Measurements from ENCODE around the gene SEPTIN6.
A peak's percentile ranks its signal among the peaks of the same experiment; 100 is the strongest.

SEPTIN6 gene

GRCh38 chrX:119706616-119707015, 13.6 kb upstream of the SEPTIN6 start:
- no peak overlapping the region for H3K18ac ChIP-seq (ENCODE audit: low read length)
- WGBS (ENCODE audit: extremely low coverage, insufficient coverage, insufficient read length): no CpG with 5 or more reads among the region's 5 CpGs
- H3K4ac ChIP-seq (ENCODE audit: low read depth, low read length): no peak overlapping the region
- H3K9me3 ChIP-seq (ENCODE audit: insufficient read depth, low read depth, low read length): no peaks in the 10 kb centered on the region
- H4K91ac ChIP-seq (ENCODE audit: low read depth, low read length): no peak overlapping the region
- no peak overlapping the region for H2BK120ac ChIP-seq (ENCODE audit: insufficient read depth, low read length, poor library complexity)
- H2BK12ac ChIP-seq (ENCODE audit: low read length): no peak overlapping the region
- H3K79me2 ChIP-seq (ENCODE audit: control insufficient read depth, insufficient read depth, low read length, poor library complexity): no peaks in the 10 kb centered on the region
- no peaks in the 10 kb centered on the region for H3K79me1 ChIP-seq (ENCODE audit: low read length)
- H3K14ac ChIP-seq (ENCODE audit: low read length): no peak overlapping the region
- H4K12ac ChIP-seq (ENCODE audit: low read depth, low read length): no peak overlapping the region
- H2BK5ac ChIP-seq (ENCODE audit: low read depth, low read length, poor library complexity): no peak overlapping the region
- DNase-seq: no peak
- no peak overlapping the region for H3K23ac ChIP-seq (ENCODE audit: low read length)
- no peak overlapping the region for H4K8ac ChIP-seq (ENCODE audit: low read depth, low read length)
- no peak overlapping the region for H3K9ac ChIP-seq (ENCODE audit: low read length)
- no peaks in the 10 kb centered on the region for H3K36me3 ChIP-seq (ENCODE audit: control insufficient read depth in 1 of 2, insufficient read depth in 2 of 2, low read length in 2 of 2)
- H3K27ac ChIP-seq (ENCODE audit: low read depth, low read length): no peak overlapping the region
- H3K27me3 ChIP-seq (ENCODE audit: insufficient read depth, low read length): no peaks in the 10 kb centered on the region
- no peaks in the 10 kb centered on the region for H3K4me1 ChIP-seq (ENCODE audit: control insufficient read depth in 1 of 2, insufficient read depth in 2 of 2, low read length in 2 of 2)
- no peak overlapping the region for H3K4me3 ChIP-seq (ENCODE audit: low read depth, low read length)
- H2AK5ac ChIP-seq (ENCODE audit: low read length): no peak overlapping the region
- H2AFZ ChIP-seq (ENCODE audit: insufficient read depth, low read length, poor library complexity): no peak overlapping the region
- no peak overlapping the region for H3K4me2 ChIP-seq (ENCODE audit: low read length)

- Histone ChIP-seq H3K9ac (ENCODE audit: low read length) (no peak overlapping the region), H3K14ac (ENCODE audit: low read length) (no peak overlapping the region), H3K9me3 (ENCODE audit: insufficient read depth, low read depth, low read length) (no peaks in the 10 kb centered on the region), H4K91ac (ENCODE audit: low read depth, low read length) (no peak overlapping the region), H3K4ac (ENCODE audit: low read depth, low read length) (no peak overlapping the region), H3K27me3 (ENCODE audit: insufficient read depth, low read length) (no peaks in the 10 kb centered on the region), H3K4me2 (ENCODE audit: low read length) (no peak overlapping the region), H3K18ac (ENCODE audit: low read length) (no peak overlapping the region), H2BK12ac (ENCODE audit: low read length) (no peak overlapping the region), H3K79me2 (ENCODE audit: control insufficient read depth, insufficient read depth, low read length, poor library complexity) (no peaks in the 10 kb centered on the region), H2AK5ac (ENCODE audit: low read length) (no peak overlapping the region), H2AFZ (ENCODE audit: insufficient read depth, low read length, poor library complexity) (no peak overlapping the region), H4K12ac (ENCODE audit: low read depth, low read length) (no peak overlapping the region), H3K36me3 (ENCODE audit: control insufficient read depth in 1 of 2, insufficient read depth in 2 of 2, low read length in 2 of 2) (no peaks in the 10 kb centered on the region), H2BK5ac (ENCODE audit: low read depth, low read length, poor library complexity) (no peak overlapping the region), H2BK120ac (ENCODE audit: insufficient read depth, low read length, poor library complexity) (no peak overlapping the region), H3K4me1 (ENCODE audit: control insufficient read depth in 1 of 2, insufficient read depth in 2 of 2, low read length in 2 of 2) (peaks cover 3 to 4% of the 10 kb centered on the region in 2 experiments), H3K23ac (ENCODE audit: low read length) (no peak overlapping the region), H3K27ac (ENCODE audit: low read depth, low read length) (no peak overlapping the region), H3K4me3 (ENCODE audit: low read depth, low read length) (no peak overlapping the region), H3K79me1 (ENCODE audit: low read length) (no peaks in the 10 kb centered on the region), H4K8ac (ENCODE audit: low read depth, low read length) (no peak overlapping the region)
- DNase-seq: peak; percentile 33 to 76
Observed at GRCh38 chrX:119698845-119699244, 5.9 kb upstream of the SEPTIN6 start.

GRCh38 chrX:119696251-119696890, 3.4 kb upstream of the SEPTIN6 start:
- H3K9ac ChIP-seq (ENCODE audit: low read length): no peak overlapping the region
- no peaks in the 10 kb centered on the region for H3K27me3 ChIP-seq (ENCODE audit: insufficient read depth, low read length)
- no peaks in the 10 kb centered on the region for H3K9me3 ChIP-seq (ENCODE audit: insufficient read depth, low read depth, low read length)
- WGBS (ENCODE audit: extremely low coverage, insufficient coverage, insufficient read length): no CpG with 5 or more reads among the region's 9 CpGs
- H4K91ac ChIP-seq (ENCODE audit: low read depth, low read length): no peak overlapping the region
- H3K36me3 ChIP-seq (ENCODE audit: control insufficient read depth in 1 of 2, insufficient read depth in 2 of 2, low read length in 2 of 2): no peaks in the 10 kb centered on the region
- no peak for DNase-seq
- H3K27ac ChIP-seq (ENCODE audit: low read depth, low read length): no peak overlapping the region
- H4K8ac ChIP-seq (ENCODE audit: low read depth, low read length): no peak overlapping the region
- H3K4ac ChIP-seq (ENCODE audit: low read depth, low read length): no peak overlapping the region
- peaks cover 10% of the 10 kb centered on the region for H3K79me1 ChIP-seq (ENCODE audit: low read length)
- no peak overlapping the region for H2AFZ ChIP-seq (ENCODE audit: insufficient read depth, low read length, poor library complexity)
- H4K12ac ChIP-seq (ENCODE audit: low read depth, low read length): no peak overlapping the region
- no peak overlapping the region for H3K4me3 ChIP-seq (ENCODE audit: low read depth, low read length)
- H3K14ac ChIP-seq (ENCODE audit: low read length): no peak overlapping the region
- peaks cover 3 to 8% of the 10 kb centered on the region in 2 experiments for H3K4me1 ChIP-seq (ENCODE audit: control insufficient read depth in 1 of 2, insufficient read depth in 2 of 2, low read length in 2 of 2)
- no peak overlapping the region for H3K4me2 ChIP-seq (ENCODE audit: low read length)
- H2BK120ac ChIP-seq (ENCODE audit: insufficient read depth, low read length, poor library complexity): no peak overlapping the region
- H2BK5ac ChIP-seq (ENCODE audit: low read depth, low read length, poor library complexity): no peak overlapping the region
- H3K79me2 ChIP-seq (ENCODE audit: control insufficient read depth, insufficient read depth, low read length, poor library complexity): peaks cover 6% of the 10 kb centered on the region
- no peak overlapping the region for H2AK5ac ChIP-seq (ENCODE audit: low read length)
- H3K23ac ChIP-seq (ENCODE audit: low read length): no peak overlapping the region
- H2BK12ac ChIP-seq (ENCODE audit: low read length): no peak overlapping the region
- no peak overlapping the region for H3K18ac ChIP-seq (ENCODE audit: low read length)

- Histone ChIP-seq H2AFZ (ENCODE audit: insufficient read depth, low read length, poor library complexity) (no peak overlapping the region), H4K12ac (ENCODE audit: low read depth, low read length) (peak overlapping the region; percentile 25), H2AK5ac (ENCODE audit: low read length) (no peak overlapping the region), H3K9me3 (ENCODE audit: insufficient read depth, low read depth, low read length) (no peaks in the 10 kb centered on the region), H3K27me3 (ENCODE audit: insufficient read depth, low read length) (no peaks in the 10 kb centered on the region), H4K91ac (ENCODE audit: low read depth, low read length) (no peak overlapping the region), H2BK5ac (ENCODE audit: low read depth, low read length, poor library complexity) (no peak overlapping the region), H3K79me1 (ENCODE audit: low read length) (peaks cover 10% of the 10 kb centered on the region), H4K8ac (ENCODE audit: low read depth, low read length) (no peak overlapping the region), H3K79me2 (ENCODE audit: control insufficient read depth, insufficient read depth, low read length, poor library complexity) (peaks cover 6% of the 10 kb centered on the region), H3K4me2 (ENCODE audit: low read length) (no peak overlapping the region), H3K4me1 (ENCODE audit: control insufficient read depth in 1 of 2, insufficient read depth in 2 of 2, low read length in 2 of 2) (peaks cover 3 to 8% of the 10 kb centered on the region in 2 experiments), H3K23ac (ENCODE audit: low read length) (no peak overlapping the region), H3K4me3 (ENCODE audit: low read depth, low read length) (no peak overlapping the region), H2BK120ac (ENCODE audit: insufficient read depth, low read length, poor library complexity) (no peak overlapping the region), H3K27ac (ENCODE audit: low read depth, low read length) (no peak overlapping the region), H3K4ac (ENCODE audit: low read depth, low read length) (no peak overlapping the region), H3K9ac (ENCODE audit: low read length) (no peak overlapping the region), H2BK12ac (ENCODE audit: low read length) (no peak overlapping the region), H3K14ac (ENCODE audit: low read length) (no peak overlapping the region), H3K36me3 (ENCODE audit: control insufficient read depth in 1 of 2, insufficient read depth in 2 of 2, low read length in 2 of 2) (no peaks in the 10 kb centered on the region), H3K18ac (ENCODE audit: low read length) (no peak overlapping the region)
- no CpG with 5 or more reads among the region's 12 CpGs for WGBS (ENCODE audit: extremely low coverage, insufficient coverage, insufficient read length)
- DNase-seq: no peak
Observed at GRCh38 chrX:119695535-119696050, 2.6 kb upstream of the SEPTIN6 start.
